Inferior parietal cortex (tissue), 1 donor: ENCODE results near the gene FAM117A.

ENCODE experiments used
- DNase-seq: peaks from one replicate; pipeline ENCODE4 v3.0.0-alpha.2; 2016; ENCODE audit errors: extremely low spot score

Gene FAM117A

GRCh38 chr17:49707608-49708514, 56.1 kb downstream of the FAM117A start, which contains the start of gene SLC35B1:
SLC35B1 (minus strand) TSS chr17:49707964; CDS start chr17:49707833, 131 bp downstream.
- DNase-seq = peak; percentile 99

DNA sequence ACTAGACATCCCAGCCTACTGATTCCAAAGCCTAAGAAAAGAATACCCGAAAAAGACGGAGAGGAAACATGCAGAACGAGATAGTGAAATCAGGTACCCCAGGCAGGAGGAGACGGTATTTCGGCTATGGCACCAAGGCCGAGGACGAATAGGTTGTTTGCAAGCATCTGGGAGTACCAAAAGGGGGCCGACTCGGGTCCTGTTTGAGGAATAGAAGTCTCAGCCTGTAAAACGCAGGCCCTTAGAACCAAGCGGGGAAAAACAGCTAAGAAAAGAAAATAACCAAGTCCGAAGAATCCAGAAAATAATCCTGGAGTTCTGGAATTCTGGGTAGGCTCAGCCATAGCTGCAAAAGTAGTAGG, 56.7 kb downstream of the FAM117A start:
- DNase-seq = no peak

DNA sequence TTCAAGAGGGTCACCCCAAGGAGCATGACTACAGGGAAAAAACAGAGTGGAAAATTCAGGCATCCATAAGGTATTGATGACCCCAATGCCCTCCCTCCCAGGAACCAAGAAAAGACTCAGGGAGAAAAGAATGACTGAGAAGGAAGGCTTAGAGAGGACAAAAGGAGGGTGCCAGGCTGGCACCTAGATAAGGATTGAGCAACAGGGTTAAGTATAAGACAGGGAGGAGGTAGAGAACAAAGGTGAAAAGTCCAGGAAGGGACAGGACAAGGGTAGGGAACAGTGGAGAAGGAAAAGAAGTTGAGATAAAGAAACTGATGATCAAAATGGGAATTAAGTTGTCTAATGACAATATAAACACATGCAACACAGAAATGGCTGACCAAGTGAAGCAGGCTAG, 58.7 kb downstream of the FAM117A start:
- no peak for DNase-seq

GRCh38 chr17:49703557-49704277, 60.2 kb downstream of the FAM117A start:
- DNase-seq = no peak

DNA sequence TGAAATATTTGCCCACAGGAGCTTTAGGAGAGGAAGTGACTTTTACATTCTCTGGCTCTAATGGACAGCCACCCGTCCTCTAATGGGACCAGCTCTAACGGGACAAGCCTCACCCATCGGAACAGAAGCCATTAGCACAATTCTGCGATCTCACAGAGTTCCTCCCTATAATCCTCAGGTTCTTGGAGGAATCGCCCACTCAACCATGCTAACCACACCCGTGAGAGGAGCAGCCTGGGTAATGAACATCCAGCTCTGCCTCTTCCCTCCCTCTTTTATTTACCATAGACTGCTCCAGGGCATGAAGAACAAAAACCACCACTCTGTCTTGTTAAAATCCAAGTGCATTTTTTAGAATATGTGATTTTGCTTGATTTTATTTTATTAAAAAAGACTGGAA, 63.0 kb downstream of the FAM117A start:
- no peak for DNase-seq

DNA sequence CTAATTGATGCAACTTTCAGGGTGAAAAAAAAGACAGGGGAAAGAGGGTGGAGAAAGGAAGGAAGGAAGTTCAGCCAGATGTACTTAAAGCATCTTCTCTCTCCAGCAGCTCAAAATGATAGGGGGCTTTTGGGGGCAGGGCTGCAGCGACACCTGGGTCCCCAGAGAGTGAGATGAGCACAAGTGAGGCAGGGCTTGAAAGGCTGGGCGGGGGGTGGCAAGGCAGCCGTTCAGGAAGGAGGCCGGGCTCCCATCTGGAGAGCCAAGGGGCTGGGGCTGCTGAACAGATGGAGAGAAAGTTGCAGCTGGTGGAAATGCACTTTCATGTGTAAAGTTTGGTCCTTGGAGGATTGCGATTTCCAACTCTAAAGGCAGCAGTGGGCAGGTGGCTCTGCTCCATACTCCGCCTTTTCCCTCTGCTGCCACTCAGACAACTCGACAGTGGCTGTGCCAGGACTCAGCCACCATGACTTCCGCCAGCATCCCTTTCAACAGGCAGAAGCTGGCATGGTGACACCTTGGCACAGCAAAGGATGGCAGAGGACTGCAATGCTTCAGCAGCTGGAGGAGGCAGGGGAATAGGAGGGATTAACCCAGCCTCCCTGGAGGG, 63.9 kb downstream of the FAM117A start:
- no peak for DNase-seq

GRCh38 chr17:49698005-49698404, 65.9 kb downstream of the FAM117A start:
- DNase-seq = no peak

- no peak for DNase-seq
These were observed 67.6 kb downstream of the FAM117A start for GRCh38 chr17:49696233-49696761.

- DNase-seq = no peak
These were observed 68.2 kb downstream of the FAM117A start for GRCh38 chr17:49695698-49696232.

- DNase-seq = peak; percentile 67
These were observed 68.9 kb downstream of the FAM117A start for GRCh38 chr17:49694847-49695697.

DNA sequence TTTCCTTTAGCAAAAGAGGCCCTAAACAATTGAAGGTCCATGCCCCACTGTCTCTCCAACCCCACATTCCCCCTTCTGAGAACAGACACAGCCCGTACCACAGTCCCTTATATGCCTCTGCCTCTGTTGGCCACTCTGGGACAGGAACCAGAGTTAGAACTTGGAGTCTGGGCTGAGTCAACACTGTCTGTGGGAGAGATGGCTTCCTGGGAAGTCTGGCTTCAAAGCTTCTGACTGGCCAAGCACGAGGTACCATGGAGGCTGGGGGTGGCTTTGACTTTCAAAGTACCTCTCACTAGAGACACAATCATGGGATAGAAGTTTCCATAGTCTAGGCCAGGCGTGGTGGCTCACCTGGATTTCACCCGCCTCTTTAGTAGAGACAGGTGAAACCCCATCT, 71.2 kb downstream of the FAM117A start:
- no peak for DNase-seq

DNA sequence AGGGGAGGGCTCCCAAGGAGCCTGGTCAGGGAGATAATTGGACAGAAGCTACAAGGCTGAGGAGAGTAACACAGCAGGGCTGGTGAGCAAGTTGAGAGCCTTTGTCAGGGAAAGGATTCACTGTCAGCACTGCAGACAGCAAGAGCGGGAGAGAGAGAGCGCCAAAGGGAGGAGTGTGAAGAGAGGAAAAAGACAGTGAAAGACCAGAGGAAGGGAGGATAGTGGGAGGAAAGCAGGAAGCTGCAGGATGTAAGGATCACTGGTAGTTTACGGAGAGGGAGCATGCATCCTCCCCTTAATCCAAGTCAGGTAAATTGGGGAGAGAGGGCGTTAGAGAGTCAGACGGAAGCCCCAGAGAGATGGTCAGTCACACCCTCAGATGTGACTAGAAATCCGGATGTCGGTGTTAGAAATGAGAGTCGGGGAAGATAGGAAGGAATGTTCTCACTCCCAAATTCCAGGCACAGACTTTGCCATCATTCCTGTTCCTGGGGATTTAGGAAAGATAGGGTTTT, 72.2 kb downstream of the FAM117A start:
- no peak for DNase-seq

- no peak for DNase-seq
These were observed 72.8 kb downstream of the FAM117A start for GRCh38 chr17:49691086-49691676.

DNA sequence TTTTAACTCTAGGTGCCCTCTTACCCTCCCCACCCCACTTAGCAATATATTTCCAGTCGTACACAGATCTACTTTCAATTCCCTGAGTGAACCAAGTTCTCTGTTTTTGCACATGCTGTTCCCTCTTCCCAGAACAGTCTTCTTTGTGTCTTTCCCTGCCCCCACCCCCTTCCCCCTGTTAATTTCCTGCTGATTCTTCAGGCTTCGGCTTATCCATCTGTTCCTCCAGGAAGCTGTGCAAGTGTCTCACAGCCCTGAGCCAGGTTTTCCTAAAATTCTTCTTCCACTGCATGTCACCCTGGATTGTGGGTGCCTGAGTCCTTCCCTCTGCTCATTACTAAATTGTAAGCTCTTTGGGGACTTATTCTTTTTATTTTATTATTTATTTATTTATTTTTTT, 73.7 kb downstream of the FAM117A start:
- DNase-seq = no peak

DNA sequence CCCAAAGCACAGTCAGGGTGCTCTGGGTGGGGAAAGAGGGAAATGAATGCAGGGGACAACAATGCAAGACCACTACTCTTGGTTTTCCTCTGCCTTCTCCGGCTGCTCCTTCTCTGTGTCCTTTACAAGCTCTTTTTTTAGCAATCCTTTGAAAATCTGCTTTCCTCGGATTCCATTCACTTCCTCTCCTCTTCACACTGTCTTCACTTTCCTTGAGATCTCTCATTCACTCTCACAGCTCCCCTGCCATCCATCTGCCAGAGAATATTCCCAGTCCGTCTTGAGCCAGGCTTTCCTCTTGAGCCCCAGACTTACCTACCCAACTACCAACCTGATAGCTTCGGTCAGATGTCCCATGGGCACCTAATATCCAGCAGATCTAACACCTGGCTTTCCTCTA, 75.1 kb downstream of the FAM117A start:
- DNase-seq = no peak

GRCh38 chr17:49687878-49688491, 75.9 kb downstream of the FAM117A start:
- DNase-seq = no peak

- DNase-seq = no peak
These were observed 82.6 kb downstream of the FAM117A start for GRCh38 chr17:49681106-49681979.

- DNase-seq = no peak
These were observed 83.6 kb downstream of the FAM117A start for GRCh38 chr17:49680314-49680713.
